Activated CD4-positive, alpha-beta T cell treated with anti-CD3 and anti-CD28 coated beads, Interleukin-2, amount 10 ng/mL, durations not matched to agents 24 days and 14 days (primary cell): Measurements from ENCODE around the gene TTC3. TPM values are rescaled to one million over a fixed set of nuclear protein-coding genes. Genes with fewer than 3 reads are reported as not detected.

Source experiments
- DNase-seq: peaks from one replicate; pipeline ENCODE4 v3.0.0; 2022
- H3K27ac Mint-ChIP-seq: one replicate; pipeline ENCODE4 v1.8.0; 2022; ENCODE audit warnings: mild to moderate bottlenecking, mixed read lengths
- H3K27me3 Mint-ChIP-seq: one replicate; pipeline ENCODE4 v1.8.0; 2022; ENCODE audit warnings: mixed read lengths
- H3K36me3 Mint-ChIP-seq: one replicate; pipeline ENCODE4 v1.8.0; 2022; ENCODE audit warnings: low read depth, mild to moderate bottlenecking, mixed read lengths
- H3K4me1 Mint-ChIP-seq: one replicate; pipeline ENCODE4 v1.8.0; 2021; ENCODE audit warnings: mixed read lengths
- H3K4me3 Mint-ChIP-seq: one replicate; pipeline ENCODE4 v1.8.0; 2022; ENCODE audit warnings: mild to moderate bottlenecking, moderate library complexity, mixed read lengths
- H3K9me3 Mint-ChIP-seq: one replicate; pipeline ENCODE4 v1.8.0; 2021; ENCODE audit warnings: mixed read lengths
- intact Hi-C: fragments of 100-400 bp; cut with micrococcal nuclease; formaldehyde crosslinking; loops from one replicate; pipeline ENCODE4 v1.15.1; 2023
- total RNA-seq: library from RNA; stranded (reverse); gene quantifications from 2 replicates; pipeline ENCODE4 v1.2.3, GENCODE V29; 2022

Gene TTC3
- total RNA-seq, 1 donor from 2014 or later, result 62.4 TPM

DNA sequence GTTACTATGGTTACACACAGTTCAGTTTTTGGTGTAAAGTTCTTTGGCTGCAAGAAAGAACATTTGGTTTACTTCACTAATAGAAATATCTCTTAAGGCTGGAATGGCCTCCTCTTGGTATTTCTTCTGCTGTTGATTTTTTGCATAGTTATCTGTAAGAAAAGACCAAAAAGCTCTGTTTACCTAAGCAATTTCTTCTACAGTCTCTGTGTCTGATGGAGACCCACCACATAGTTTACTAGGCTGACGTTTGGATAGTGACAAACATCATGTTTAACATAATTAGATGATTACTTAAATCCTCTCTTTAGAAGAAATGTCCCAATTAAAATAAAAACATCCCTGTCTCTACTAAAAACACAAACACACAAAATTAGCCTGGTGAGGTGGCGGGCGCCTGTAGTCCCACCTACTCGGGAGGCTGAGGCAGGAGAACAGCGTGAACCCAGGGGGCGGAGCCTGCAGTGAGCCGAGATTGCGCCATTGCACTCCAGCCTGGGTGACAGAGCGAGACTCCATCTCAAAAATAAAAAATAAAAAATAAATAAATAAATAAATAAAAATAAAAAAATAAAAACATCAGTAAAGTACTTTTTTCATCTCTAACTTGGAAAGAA, 7.4 kb upstream of the TTC3 start:
- H3K4me1 Mint-ChIP-seq, result peaks cover 2% of the 10 kb centered on the region
- peaks cover 13% of the 10 kb centered on the region for H3K36me3 Mint-ChIP-seq
- no peak for DNase-seq
- intact Hi-C loops, result no loop called here
- no peaks in the 10 kb centered on the region for H3K9me3 Mint-ChIP-seq
- H3K27me3 Mint-ChIP-seq, result no peaks in the 10 kb centered on the region
- no peak overlapping the region for H3K27ac Mint-ChIP-seq
- no peak overlapping the region for H3K4me3 Mint-ChIP-seq

DNA sequence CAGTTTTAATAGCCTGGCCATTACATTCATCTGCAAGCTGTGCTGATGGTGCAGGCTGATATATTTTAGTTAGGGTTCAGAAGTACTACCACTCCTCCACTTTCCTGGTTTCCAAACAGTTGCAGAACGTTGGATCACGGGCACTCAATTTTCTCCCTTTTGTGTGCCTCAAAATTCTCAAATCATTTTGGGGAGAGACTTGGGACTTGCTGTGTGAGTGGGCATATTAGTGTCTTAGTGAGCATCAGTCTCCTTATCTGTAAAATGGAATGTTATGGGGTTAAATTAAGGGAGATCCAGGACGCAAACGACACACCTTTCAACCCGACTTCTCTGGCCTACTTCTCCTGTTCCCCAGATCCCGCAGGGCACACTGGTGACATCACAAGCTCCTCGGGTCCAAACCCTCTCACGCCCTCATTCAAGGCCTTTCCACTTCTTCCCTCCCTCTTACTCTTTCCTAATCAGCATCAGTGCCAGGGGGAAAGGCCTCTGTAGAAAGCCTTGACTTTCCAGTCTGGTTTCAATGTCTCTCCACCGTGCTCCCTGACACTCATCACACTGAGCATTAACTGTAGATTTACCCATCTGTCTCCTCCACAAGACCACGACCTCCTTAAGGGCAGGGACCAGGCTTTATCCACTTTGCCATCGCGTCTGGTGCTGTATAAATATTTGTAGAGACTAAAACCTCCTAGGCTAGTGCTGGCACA, 1.3 kb upstream of the TTC3 start:
- Mint-ChIP-seq H3K4me1 (peaks cover 29% of the 10 kb centered on the region), H3K36me3 (peaks cover 25% of the 10 kb centered on the region), H3K27ac (peak overlapping the region; percentile 93), H3K27me3 (peaks cover 5% of the 10 kb centered on the region), H3K9me3 (no peaks in the 10 kb centered on the region), H3K4me3 (peak overlapping the region; percentile 81)
- intact Hi-C loops, result loop anchor here (1.0 to 10.0 kb wide), 6 partner anchors 105 to 493 kb away; partner anchors contain the start of genes DYRK1A, HLCS and VPS26C
- DNase-seq, result peak; percentile 67

DNA sequence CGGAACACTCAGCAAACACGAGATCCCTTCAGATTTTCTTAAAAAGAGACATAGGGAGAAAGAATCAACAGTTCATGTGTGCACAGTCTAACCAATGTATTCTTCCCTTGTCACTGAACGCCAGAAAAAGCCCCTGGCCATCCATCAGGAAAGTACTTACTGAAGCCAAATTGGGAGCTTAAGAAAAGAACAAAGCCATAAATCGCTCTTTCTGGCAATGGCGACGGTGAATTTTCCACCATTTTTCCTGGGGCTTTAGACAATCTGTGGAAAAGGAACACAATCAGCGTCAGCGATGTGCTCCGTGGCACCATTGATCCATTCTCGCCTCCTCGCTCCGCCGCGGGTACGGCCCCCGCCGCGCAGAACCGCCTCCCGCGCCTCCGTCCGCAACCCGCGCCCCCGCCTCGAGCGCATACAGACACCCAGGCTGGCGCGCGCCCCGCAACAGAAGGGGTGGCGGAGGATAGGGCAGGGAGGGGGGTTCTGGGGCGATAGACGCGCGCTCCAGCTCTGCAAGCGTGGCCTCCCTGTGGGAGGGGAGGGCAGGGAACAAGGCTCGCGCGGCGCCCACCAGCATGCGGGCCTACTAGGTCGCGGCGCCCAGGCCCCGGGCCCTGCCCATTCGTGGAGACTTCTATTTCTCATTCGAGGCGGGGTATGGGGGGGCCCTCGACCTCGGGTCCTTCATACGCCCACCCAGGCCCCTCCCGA, 623 bp upstream of the TTC3 start:
- peaks cover 29% of the 10 kb centered on the region for H3K4me1 Mint-ChIP-seq
- H3K4me3 Mint-ChIP-seq, result peak overlapping the region; percentile 81
- intact Hi-C loops, result loop anchor here (1.0 to 10.0 kb wide), 6 partner anchors 106 to 492 kb away; partner anchors contain the start of genes DYRK1A, HLCS and VPS26C
- H3K27ac Mint-ChIP-seq, result peak overlapping the region; percentile 93
- peak; percentile 90 for DNase-seq
- no peaks in the 10 kb centered on the region for H3K9me3 Mint-ChIP-seq
- H3K36me3 Mint-ChIP-seq, result peaks cover 24% of the 10 kb centered on the region
- peaks cover 5% of the 10 kb centered on the region for H3K27me3 Mint-ChIP-seq

DNA sequence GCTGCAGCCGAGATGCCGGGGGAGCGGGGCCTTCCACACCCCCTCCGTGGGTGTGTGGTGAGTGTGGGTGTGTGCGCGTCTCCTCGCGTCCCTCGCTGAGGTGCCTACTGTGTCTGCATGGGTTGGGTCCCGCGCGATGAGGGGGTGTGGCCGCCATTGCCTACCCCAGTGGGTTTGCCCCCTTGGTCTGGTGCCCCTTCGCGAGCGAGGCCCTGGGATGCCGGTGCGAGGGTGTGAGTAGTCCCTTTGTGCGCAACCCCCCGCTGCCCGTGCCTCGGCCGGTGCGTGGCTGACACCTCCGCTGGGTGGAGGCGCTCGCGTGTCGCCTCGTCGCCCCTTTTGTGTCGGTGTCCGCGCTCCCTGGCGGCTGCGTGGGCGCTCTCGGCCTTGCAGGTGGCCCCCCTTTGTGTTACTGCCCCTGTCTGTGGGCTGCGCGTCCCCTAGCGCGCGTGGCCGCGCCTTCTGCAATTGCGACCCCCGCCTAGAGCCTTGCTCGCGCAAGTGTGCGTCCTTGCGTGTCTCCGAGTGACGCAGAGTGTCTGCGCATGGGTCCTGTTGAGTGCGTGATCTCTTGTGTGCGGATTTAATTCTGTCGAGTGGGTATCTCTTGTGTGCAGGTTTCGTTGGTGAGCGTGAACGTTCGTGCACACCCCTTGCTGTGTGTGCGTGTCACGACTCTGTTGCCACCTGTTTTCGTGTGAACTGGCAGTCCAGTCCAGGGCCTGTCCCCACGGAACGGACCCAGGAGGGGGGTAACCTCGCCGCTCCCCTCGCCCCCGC, 553 bp downstream of the TTC3 start:
- intact Hi-C loops, result loop anchor here (1.0 to 10.0 kb wide), 6 partner anchors 84 to 491 kb away; partner anchors contain the start of genes DYRK1A and HLCS
- peak; percentile 89 for DNase-seq
- Mint-ChIP-seq H3K4me1 (peaks cover 34% of the 10 kb centered on the region), H3K27me3 (peaks cover 6% of the 10 kb centered on the region), H3K4me3 (peak overlapping the region; percentile 94), H3K9me3 (no peaks in the 10 kb centered on the region), H3K36me3 (peaks cover 20% of the 10 kb centered on the region), H3K27ac (peak overlapping the region; percentile 96)

DNA sequence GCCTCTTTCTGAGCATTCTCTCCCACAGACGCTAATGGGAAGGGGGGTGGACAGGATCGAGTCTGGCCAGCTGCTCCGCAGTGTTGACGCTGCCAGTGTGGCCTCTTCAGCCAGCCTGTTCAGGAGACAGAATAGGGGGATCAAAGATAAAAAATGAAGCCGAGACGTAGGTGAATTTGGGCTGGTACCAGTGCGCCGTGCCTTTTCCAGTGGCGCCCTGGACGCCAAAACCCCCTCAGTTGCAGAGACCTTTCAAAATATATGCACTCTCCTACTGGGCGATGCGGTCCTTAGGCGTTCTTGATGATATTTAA, 1.1 kb downstream of the TTC3 start:
- Mint-ChIP-seq H3K27me3 (peaks cover 6% of the 10 kb centered on the region), H3K4me3 (peak overlapping the region; percentile 94), H3K9me3 (no peaks in the 10 kb centered on the region), H3K27ac (peak overlapping the region; percentile 96), H3K4me1 (peaks cover 36% of the 10 kb centered on the region), H3K36me3 (peaks cover 17% of the 10 kb centered on the region)
- no peak for DNase-seq
- intact Hi-C loops, result loop anchor here (10.0 kb wide), 2 partner anchors 151 to 371 kb away; no protein-coding TSS in a partner anchor

DNA sequence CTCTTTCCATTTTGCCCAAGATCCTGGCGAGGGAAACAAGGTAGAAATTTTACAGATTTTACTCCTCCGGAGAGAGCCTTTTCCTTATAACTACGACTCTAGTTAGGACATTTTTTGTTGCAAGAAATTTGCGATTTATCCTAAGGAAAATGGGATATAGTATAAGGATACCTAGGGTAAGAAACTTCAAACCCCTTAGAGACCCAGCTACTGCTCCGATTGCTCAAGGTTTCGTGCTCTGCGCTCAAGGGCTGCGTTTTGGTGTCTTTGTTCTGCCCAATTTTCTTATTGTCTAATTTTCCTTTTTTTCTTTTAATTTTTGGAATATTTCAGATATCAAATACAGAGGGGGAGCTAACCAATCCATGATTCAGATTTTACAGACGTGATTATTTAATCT, 1.5 kb downstream of the TTC3 start:
- intact Hi-C loops, result loop anchor here (10.0 kb wide), 2 partner anchors 150 to 370 kb away; no protein-coding TSS in a partner anchor

DNA sequence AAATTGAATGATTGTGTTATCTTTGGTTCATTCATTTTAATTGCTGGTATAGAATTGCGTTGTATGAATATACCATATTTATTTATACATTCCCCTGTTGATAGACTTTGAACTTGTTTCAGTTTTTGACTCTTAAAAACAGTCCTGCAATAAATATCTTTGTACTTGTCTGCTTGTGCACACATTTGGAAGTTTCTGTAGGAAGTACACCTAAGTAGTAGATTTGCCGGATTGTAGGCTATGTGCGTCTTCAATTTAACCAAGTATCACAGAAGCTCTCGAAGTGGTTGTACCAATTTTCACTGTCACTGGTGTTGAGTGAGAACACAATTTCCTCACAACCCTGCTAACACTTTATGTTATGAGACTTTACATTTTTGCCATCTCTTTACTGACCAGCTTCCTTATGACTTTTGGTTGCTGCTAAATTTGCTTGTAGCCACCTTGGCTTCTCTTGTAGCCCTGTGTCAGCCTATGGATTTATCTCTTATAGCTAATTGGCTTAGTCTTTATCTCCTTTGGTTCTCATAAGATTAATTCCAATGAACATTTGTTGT, 2.2 kb downstream of the TTC3 start:
- Mint-ChIP-seq H3K4me3 (peak overlapping the region; percentile 54), H3K4me1 (peaks cover 37% of the 10 kb centered on the region), H3K9me3 (no peaks in the 10 kb centered on the region), H3K27me3 (peaks cover 6% of the 10 kb centered on the region), H3K36me3 (peaks cover 14% of the 10 kb centered on the region), H3K27ac (no peak overlapping the region)
- intact Hi-C loops, result loop anchor here (10.0 kb wide), 2 partner anchors 150 to 370 kb away; no protein-coding TSS in a partner anchor
- peak; percentile 53 for DNase-seq

More for the DNA sequence above, 1.5 kb downstream of the TTC3 start:
- Mint-ChIP-seq H3K36me3 (peaks cover 17% of the 10 kb centered on the region), H3K9me3 (no peaks in the 10 kb centered on the region), H3K4me3 (peak overlapping the region; percentile 94), H3K27ac (no peak overlapping the region), H3K4me1 (peaks cover 37% of the 10 kb centered on the region), H3K27me3 (peaks cover 6% of the 10 kb centered on the region)
- no peak for DNase-seq

DNA sequence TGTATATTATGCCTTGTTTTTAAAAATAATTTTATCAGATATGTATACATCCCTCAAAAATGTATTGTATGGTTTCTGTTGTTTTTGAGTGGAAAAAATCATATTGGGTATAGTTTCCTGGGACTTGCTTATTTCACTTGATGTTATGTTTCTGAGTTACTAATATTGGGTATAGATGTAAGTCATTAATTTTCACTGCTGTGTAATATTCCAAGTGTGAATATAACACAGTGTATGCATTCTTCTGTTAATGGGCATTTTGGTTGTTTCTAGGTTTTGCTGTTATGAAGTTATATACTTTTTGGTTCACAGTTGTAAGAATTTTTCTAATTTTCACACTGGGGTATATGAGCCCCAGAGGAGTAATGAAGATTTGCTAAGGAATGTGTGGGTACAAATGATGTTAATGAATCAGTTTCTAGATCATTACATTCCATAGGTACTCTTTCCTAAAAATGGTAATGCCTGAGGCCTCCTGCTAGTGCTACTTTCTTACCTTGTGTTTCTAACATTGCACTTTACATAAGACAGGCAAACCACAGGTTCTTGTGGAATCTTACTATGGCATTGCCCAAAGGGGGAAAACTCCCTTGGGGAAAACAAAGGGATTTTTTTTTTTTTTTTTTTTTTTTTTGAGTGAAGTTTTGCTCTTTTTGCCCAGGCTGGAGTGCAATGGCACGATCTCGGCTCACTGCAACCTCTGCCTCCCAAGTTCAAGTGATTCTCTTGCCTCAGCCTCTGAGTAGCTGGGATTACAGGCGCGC, 3.2 kb downstream of the TTC3 start:
- Mint-ChIP-seq H3K4me3 (no peak overlapping the region), H3K9me3 (no peaks in the 10 kb centered on the region), H3K27ac (no peak overlapping the region), H3K4me1 (peaks cover 31% of the 10 kb centered on the region), H3K27me3 (peaks cover 6% of the 10 kb centered on the region), H3K36me3 (peaks cover 9% of the 10 kb centered on the region)
- intact Hi-C loops, result loop anchor here (10.0 kb wide), 2 partner anchors 149 to 369 kb away; no protein-coding TSS in a partner anchor
- DNase-seq, result peak; percentile 41

DNA sequence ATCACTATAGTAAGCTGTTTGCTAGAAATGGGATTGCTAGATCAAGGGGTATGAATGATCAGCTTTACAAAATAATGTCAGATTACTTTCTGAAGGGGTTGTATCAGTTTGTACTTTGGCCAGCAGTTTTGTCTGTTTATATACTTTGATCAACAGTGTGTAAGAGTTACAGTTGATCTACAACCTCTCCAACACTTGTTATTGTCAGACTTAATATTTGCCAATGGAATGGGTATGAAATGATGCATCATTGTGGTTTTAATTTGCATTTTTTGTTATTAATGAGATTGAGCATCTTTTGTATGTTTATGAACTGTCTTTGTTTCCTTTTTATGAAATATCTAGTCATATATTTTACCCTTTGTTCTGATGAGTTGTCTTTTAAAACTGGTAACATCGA, 4.3 kb downstream of the TTC3 start:
- intact Hi-C loops, result loop anchor here (10.0 kb wide), 2 partner anchors 147 to 367 kb away; no protein-coding TSS in a partner anchor
- H3K27ac Mint-ChIP-seq, result no peak overlapping the region
- H3K4me3 Mint-ChIP-seq, result no peak overlapping the region
- peaks cover 6% of the 10 kb centered on the region for H3K27me3 Mint-ChIP-seq
- no peak for DNase-seq
- peaks cover 8% of the 10 kb centered on the region for H3K36me3 Mint-ChIP-seq
- peaks cover 22% of the 10 kb centered on the region for H3K4me1 Mint-ChIP-seq
- no peaks in the 10 kb centered on the region for H3K9me3 Mint-ChIP-seq

DNA sequence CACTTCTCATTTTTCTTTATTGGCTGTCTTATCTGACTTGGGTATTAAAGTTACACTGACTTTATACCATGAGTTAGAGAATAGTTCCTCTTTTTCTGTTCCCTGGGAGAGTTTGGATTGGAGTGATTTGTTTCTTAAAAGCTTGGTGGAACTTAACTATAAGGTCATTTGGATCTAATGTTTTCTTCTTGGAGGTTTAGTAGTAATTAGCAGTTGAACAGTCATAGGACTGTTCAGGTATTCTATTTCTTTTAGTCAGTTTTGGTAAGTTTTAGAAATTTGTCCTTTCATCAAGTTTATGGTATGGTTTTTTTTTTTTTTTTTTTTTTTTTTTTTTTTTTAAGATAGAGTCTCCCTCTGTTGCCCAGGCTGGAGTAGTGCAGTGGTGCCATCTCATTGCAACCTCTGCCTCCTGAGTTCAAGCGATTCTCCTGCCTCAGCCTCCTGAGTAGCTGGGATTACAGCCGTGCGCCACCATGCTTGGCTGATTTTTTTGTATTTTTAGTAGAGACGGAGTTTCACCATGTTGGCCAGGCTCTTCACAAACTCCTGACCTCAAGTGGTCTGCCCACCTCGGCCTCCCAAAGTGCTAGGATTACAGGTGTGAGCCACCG, 6.3 kb downstream of the TTC3 start:
- intact Hi-C loops, result loop anchor here (10.0 kb wide), 2 partner anchors 145 to 365 kb away; no protein-coding TSS in a partner anchor
- DNase-seq, result peak; percentile 68
- Mint-ChIP-seq H3K4me3 (no peak overlapping the region), H3K4me1 (peaks cover 24% of the 10 kb centered on the region), H3K27ac (no peak overlapping the region), H3K9me3 (no peaks in the 10 kb centered on the region), H3K27me3 (peaks cover 3% of the 10 kb centered on the region), H3K36me3 (peaks cover 7% of the 10 kb centered on the region)

DNA sequence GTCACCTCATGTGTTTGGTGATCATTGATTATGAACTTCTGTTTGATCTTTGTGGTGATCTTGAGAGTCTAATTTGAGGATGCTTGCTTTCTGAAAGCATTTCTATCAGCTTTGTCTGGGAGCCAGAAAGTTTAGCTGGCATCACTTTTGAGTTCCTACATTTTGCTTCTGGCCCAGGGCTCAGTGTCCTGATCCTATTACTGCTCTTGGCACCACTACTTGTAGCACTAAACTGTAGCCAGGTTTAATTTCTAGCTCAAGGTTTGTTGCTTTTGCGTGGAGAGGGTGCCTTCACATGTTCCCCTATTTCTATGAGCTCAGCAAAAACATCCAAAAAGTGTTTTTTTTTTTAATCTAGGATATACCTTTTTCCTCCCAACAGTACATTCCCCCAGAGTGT, 9.3 kb downstream of the TTC3 start:
- no peak for DNase-seq
- Mint-ChIP-seq H3K27ac (no peak overlapping the region), H3K4me3 (no peak overlapping the region), H3K9me3 (no peaks in the 10 kb centered on the region), H3K36me3 (peaks cover 4% of the 10 kb centered on the region), H3K4me1 (peaks cover 17% of the 10 kb centered on the region), H3K27me3 (peaks cover 1% of the 10 kb centered on the region)
- intact Hi-C loops, result no loop called here

DNA sequence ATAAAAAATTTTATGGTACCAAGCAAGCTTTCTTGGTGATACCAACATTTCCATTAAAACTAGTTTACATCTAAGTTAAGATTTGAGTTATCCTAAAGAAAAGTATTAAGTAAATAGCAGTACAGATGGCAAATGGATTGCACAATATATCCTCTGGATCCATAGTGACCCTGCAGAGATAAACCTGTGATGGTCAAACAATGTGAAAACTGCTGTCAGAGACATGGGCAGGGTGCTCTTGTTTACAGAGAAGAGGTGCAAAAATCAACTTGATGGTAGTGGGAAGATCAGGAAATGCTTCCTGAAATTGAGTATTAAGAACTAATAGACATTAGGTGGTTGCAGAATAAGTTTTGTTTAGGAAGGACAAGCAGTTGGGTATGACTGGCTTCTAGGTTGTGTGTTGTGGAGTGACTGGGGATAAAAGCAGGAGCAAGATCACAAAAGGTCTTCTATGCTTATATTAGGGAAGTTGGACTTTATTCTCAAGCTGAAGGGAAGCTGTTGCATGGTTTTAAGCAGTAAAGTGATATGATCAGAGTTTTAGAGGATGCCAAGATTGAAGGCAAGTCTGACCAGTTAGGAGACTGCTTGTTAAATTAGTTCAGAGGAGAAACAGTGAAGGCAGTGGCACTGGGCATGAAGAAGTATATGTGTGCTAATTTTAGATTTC, 9.9 kb downstream of the TTC3 start:
- intact Hi-C loops, result no loop called here
- Mint-ChIP-seq H3K9me3 (no peaks in the 10 kb centered on the region), H3K4me3 (no peak overlapping the region), H3K4me1 (peaks cover 13% of the 10 kb centered on the region), H3K27ac (no peak overlapping the region), H3K36me3 (peaks cover 4% of the 10 kb centered on the region), H3K27me3 (peaks cover 1% of the 10 kb centered on the region)
- DNase-seq, result no peak
